Measurements from ENCODE around the gene SLC9A9.
A peak's percentile ranks its signal among the peaks of the same experiment; 100 is the strongest.
"Not testable (repeated sequence)": the region's sequence is repeated elsewhere in the genome, so short reads cannot be mapped to it uniquely, and the experiment has no call there.

The SLC9A9 gene

DNA sequence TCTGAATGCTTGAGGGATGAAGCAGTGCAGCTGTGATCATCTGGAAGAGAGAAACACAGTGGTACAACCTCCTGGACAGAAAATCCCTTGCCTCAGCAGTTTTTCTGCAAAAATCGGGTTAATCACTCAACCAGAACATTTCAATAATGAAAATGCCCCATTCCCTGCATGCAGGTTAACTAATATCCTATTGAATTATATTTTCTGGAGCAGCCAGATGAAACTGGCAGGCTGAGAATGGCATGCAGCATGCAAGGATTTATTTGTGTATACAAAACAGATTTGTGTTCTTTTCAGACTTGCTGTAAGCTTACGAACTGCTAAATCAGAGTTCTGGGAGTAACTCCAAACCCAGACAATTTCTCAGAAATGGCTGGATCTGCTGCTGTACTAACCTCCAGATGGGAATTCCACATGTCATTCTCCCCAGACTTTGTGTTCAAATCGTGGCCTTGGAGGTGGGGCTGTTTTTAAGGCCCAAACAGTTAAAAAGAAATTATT is 39.1 kb downstream of the SLC9A9 start:
- ATAC-seq, result no peak
- peaks cover 39% of the 10 kb centered on the region for H3K4me1 Mint-ChIP-seq
- no peaks in the 10 kb centered on the region for H3K36me3 Mint-ChIP-seq
- H3K4me3 Mint-ChIP-seq, result no peak overlapping the region
- no peaks in the 10 kb centered on the region for H3K27me3 Mint-ChIP-seq
- no peaks in the 10 kb centered on the region for H3K9me3 Mint-ChIP-seq
- no peak overlapping the region for H3K27ac Mint-ChIP-seq

DNA sequence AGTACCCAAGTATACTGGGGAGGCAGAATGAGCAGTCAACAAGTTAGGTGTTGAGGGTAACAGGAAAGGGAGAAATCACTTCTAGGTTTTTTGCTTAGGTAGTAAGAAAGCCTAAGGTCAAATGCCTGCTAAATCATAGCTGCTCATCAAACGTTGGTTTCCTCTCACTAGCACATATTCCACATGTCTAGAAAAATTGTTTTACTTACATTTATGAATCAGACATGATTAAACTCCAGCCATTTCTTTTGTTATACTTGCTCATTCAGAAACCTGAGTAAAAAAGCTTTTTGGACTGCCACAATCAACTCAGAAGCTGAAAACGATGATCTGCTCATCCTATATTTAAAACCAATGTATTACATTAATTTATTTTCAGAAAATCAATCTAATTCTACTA is 40.2 kb downstream of the SLC9A9 start:
- Mint-ChIP-seq H3K4me3 (no peak overlapping the region), H3K4me1 (peaks cover 31% of the 10 kb centered on the region), H3K27me3 (no peaks in the 10 kb centered on the region), H3K9me3 (no peaks in the 10 kb centered on the region), H3K27ac (no peak overlapping the region), H3K36me3 (no peaks in the 10 kb centered on the region)
- ATAC-seq, result no peak

DNA sequence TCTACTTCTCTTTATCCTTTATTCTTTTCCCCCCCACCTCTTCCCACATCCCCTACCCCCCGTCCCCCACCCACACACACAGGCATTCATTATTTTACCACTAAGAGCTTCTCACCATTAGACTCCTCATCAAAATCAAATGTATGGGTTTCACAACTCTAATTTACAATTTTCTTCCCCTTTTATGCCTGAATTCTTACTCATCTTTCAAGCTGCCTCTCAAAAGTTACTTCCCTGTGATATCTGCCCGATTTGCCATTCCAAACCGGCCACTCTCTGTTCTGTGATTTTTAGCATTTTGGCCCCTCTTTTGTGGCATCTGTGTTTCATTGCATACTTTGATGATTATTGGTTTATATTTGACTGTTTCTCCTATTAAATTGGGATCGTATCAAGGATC is 42.2 kb downstream of the SLC9A9 start:
- H3K36me3 Mint-ChIP-seq, result no peaks in the 10 kb centered on the region
- no peak for ATAC-seq
- no peaks in the 10 kb centered on the region for H3K9me3 Mint-ChIP-seq
- H3K27me3 Mint-ChIP-seq, result no peaks in the 10 kb centered on the region
- H3K4me1 Mint-ChIP-seq, result peaks cover 16% of the 10 kb centered on the region
- no peak overlapping the region for H3K27ac Mint-ChIP-seq
- no peak overlapping the region for H3K4me3 Mint-ChIP-seq

DNA sequence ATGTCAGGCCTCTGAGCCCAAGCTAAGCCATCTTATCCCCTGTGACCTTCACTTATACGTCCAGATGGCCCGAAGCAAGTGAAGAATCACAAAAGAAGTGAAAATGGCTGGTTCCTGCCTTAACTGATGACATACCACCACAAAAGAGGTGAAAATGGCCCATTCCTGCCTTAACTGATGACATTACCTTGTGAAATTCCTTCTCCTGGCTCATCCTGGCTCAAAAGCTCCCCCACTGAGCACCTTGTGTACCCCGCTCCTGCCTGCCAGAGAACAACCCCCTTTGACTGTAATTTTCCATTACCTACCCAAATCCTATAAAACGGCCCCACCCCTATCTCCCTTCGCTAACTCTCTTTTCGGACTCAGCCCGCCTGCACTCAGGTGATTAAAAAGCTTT is 42.8 kb downstream of the SLC9A9 start:
- H3K27me3 Mint-ChIP-seq, H3K27ac Mint-ChIP-seq, ATAC-seq, H3K36me3 Mint-ChIP-seq, H3K9me3 Mint-ChIP-seq, H3K4me3 Mint-ChIP-seq: not testable (repeated sequence)
- peaks cover 11% of the 10 kb centered on the region for H3K4me1 Mint-ChIP-seq

DNA sequence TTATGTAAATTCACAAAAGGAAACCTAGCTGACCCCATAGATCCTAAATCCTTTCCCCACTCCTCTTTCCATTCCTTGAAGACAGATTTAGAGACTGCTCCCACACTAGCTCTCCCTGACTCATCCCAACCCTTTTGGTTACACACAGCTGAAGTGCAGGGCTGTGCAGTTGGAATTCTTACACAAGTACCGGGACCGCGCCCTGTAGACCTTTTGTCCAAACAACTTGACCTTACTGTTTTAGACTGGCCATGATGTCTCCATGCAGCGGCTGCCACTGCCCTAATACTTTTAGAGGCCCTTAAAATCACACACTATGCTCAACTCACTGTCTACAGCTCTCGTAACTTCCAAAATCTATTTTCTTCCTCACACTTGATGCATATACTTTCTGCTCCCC is 47.2 kb downstream of the SLC9A9 start:
- not testable (repeated sequence) for H3K27me3 Mint-ChIP-seq, H3K36me3 Mint-ChIP-seq, H3K9me3 Mint-ChIP-seq, H3K27ac Mint-ChIP-seq, H3K4me1 Mint-ChIP-seq, ATAC-seq, H3K4me3 Mint-ChIP-seq

DNA sequence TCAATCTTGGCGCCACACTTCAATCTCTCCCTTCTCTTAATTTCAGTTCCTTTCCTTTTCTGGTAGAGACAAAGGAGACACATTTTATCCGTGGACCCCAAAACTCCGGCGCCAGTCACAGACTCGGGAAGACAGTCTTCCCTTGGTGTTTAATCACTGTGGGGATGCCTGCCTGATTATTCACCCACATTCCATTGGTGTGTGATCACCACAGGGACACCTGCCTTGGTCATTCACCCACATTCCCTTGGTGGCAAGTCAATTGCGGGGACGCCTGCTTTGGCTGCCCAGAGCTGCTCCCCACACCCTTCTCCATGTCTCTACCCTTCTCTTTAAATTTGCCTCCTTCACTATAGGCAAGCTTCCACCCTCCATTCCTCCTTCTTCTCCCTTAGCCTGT is 50.1 kb downstream of the SLC9A9 start:
- H3K27me3 Mint-ChIP-seq, ATAC-seq, H3K4me1 Mint-ChIP-seq, H3K36me3 Mint-ChIP-seq, H3K4me3 Mint-ChIP-seq, H3K27ac Mint-ChIP-seq, H3K9me3 Mint-ChIP-seq: not testable (repeated sequence)

DNA sequence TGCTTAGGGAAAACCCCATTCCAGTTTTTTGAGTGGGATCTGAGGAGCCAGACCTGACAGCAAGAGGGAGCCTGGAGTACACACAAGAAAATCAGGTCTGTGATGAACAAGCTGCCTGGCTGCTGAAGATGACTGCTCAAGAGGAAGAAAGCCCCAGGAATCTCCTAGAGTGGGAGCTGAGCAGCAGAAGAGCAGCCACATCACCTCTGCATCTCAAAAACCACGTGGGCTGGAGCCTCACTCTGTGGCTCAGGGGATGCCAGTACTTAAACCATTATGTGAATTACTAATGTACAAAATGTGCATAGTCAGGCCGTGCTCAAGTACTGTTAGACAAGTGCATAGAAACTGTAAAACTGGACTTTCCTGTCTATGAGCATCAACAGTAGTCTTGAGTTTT is 52.4 kb downstream of the SLC9A9 start:
- H3K36me3 Mint-ChIP-seq, result peaks cover 25% of the 10 kb centered on the region
- H3K4me1 Mint-ChIP-seq, result no peaks in the 10 kb centered on the region
- no peak overlapping the region for H3K27ac Mint-ChIP-seq
- no peak overlapping the region for H3K4me3 Mint-ChIP-seq
- H3K9me3 Mint-ChIP-seq, result peaks cover 13% of the 10 kb centered on the region
- no peaks in the 10 kb centered on the region for H3K27me3 Mint-ChIP-seq
- no peak for ATAC-seq

DNA sequence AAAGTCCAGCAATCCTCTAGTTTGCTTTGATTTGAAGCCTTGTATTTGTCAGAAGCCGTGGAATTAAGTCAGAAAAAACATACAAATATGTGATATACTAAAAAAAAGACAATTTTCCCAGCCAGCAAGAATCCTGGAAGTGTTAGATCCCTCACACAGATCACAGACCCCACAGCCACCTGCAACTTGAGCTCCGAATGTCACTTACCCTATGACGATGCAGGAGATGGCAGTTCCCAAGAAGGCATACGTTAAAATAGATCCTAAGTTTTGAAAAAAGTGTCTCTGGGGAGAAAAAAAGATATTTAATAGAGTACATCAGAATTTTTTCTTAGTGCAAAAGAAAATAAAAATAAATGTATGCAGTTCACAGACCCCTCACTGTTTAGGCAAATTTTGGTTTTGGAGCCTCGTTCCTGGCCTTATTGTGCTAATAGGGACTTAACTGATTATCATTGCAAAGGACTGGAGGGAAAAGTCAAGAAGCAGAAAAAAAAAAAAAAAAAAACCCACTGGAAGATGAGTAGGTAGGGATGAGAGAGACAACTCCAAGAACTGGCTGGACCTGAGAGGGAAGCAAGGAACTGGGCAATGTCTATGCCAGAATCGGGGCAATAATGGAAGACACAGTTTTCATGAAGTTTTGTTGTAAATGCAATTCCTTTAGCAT is 53.3 kb downstream of the SLC9A9 start:
- no peak overlapping the region for H3K27ac Mint-ChIP-seq
- no peaks in the 10 kb centered on the region for H3K4me1 Mint-ChIP-seq

DNA sequence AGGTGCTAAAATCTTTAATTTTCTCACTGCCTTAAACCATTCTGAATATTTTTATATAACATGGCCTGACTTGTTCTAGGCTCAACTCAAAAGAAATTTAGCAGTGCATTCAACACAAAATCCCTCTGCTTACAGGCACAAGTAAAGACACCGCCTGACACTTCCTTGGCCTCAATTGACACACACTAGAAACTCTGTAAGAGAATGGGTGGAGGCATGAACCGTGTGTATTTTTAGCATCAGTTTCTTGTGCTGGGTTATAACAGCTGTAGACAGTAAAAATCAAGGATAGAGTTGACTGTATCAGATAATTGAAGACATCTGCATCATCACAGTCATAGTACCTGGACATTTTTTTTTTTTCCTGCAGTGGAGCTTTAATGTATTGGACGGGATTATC is 54.3 kb downstream of the SLC9A9 start:
- H3K27me3 Mint-ChIP-seq, result no peaks in the 10 kb centered on the region
- H3K4me3 Mint-ChIP-seq, result no peak overlapping the region
- peaks cover 13% of the 10 kb centered on the region for H3K9me3 Mint-ChIP-seq
- ATAC-seq, result no peak
- H3K27ac Mint-ChIP-seq, result no peak overlapping the region
- H3K36me3 Mint-ChIP-seq, result peaks cover 36% of the 10 kb centered on the region
- no peaks in the 10 kb centered on the region for H3K4me1 Mint-ChIP-seq

More for the DNA sequence above, 53.3 kb downstream of the SLC9A9 start:
- no peaks in the 10 kb centered on the region for H3K27me3 Mint-ChIP-seq
- H3K4me3 Mint-ChIP-seq, result no peak overlapping the region
- no peak for ATAC-seq
- H3K36me3 Mint-ChIP-seq, result peaks cover 34% of the 10 kb centered on the region
- peaks cover 13% of the 10 kb centered on the region for H3K9me3 Mint-ChIP-seq

DNA sequence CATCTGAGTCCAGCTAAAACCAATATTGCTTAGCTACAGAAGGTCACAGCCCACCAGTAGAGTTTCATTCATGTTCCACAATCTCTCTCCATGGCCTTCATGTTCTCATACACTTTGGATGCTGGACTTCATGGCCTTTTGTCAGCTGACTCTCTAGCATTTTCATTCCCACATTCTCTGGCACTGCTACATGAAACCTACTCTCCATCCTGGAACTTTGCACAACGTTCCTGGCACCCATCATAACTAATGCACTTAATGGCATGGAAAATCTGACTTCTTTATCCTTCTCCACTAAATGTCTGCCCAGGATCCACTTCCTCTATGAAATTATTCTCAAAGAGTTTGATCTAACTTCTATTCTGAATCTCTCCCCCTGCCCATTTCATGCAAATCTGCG is 56.9 kb downstream of the SLC9A9 start:
- H3K9me3 Mint-ChIP-seq, result peaks cover 10% of the 10 kb centered on the region
- H3K4me3 Mint-ChIP-seq, result no peak overlapping the region
- peaks cover 12% of the 10 kb centered on the region for H3K4me1 Mint-ChIP-seq
- no peaks in the 10 kb centered on the region for H3K27me3 Mint-ChIP-seq
- H3K27ac Mint-ChIP-seq, result no peak overlapping the region
- ATAC-seq, result no peak
- H3K36me3 Mint-ChIP-seq, result peaks cover 36% of the 10 kb centered on the region

DNA sequence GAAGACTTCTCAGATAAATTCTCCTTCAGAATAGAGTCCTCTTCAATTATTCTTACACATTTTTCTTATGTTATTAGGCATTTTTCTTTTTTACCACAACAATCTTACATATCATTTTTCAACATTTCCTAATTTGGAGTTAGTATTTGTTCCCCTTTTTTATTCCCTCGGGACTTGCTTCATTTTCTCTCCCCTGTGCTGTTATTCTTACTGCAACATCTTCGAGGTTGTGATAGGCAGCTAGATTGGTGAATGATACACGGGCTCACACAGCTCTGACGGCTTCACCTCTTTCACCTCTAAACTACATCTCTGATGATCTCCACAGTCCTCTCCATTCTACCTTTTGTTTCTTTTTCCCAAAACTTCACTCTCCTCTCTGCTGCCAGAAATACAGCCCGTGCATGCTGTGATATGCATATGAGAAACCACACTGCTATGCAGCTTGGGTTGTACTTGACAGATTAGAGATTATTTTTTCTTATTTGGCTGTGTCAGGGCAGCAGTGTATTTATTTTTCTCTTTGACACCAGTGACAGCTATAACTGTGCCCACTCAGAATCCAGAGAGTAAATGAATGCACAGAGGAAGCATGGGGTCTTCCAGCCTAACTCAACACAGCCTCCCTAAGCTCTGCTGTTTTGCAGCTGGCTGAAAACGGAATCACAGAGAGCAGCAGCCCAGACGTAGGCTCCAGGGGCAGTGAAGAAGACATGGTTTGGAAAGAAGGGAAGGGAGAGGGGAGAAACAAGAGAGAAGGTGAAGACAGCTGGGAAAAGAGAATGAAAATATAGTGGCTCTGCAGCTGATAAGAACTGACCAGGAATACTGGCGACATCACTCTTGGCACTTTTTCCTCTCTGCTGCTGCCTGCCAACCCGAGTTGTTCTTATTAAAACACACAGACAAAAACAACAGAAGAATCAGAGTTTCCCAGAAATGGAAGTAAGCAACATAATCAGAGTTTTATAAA is 61.8 kb downstream of the SLC9A9 start:
- no peak overlapping the region for H3K4me3 Mint-ChIP-seq
- no peak overlapping the region for H3K27ac Mint-ChIP-seq

DNA sequence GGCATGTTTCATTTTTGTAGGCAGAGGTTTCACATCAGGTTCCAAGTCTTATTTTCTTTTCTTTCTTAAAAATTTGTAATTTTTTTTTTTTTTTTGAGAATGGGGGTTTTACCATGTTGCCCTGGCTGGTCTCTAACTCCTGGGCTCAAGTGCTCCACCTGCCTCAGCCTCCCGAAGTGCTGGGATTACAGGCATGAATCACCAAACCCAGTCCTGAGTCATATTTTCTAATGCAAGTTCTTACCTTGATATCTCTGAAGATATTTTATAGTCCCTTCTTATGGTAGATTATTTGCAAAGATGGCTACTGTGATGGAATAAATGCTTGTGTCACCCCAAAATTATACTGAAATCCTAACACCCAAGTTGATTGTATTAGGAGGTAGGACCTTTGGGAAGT is 63.8 kb downstream of the SLC9A9 start:
- peaks cover 13% of the 10 kb centered on the region for H3K36me3 Mint-ChIP-seq
- peaks cover 5% of the 10 kb centered on the region for H3K9me3 Mint-ChIP-seq
- H3K4me3 Mint-ChIP-seq, result no peak overlapping the region
- H3K27me3 Mint-ChIP-seq, result no peaks in the 10 kb centered on the region
- peaks cover 27% of the 10 kb centered on the region for H3K4me1 Mint-ChIP-seq
- H3K27ac Mint-ChIP-seq, result no peak overlapping the region
- ATAC-seq, result no peak

More for the DNA sequence above, 61.8 kb downstream of the SLC9A9 start:
- peaks cover 27% of the 10 kb centered on the region for H3K4me1 Mint-ChIP-seq
- H3K36me3 Mint-ChIP-seq, result peaks cover 24% of the 10 kb centered on the region
- no peaks in the 10 kb centered on the region for H3K27me3 Mint-ChIP-seq
- ATAC-seq, result peak; percentile 74
- peaks cover 8% of the 10 kb centered on the region for H3K9me3 Mint-ChIP-seq

DNA sequence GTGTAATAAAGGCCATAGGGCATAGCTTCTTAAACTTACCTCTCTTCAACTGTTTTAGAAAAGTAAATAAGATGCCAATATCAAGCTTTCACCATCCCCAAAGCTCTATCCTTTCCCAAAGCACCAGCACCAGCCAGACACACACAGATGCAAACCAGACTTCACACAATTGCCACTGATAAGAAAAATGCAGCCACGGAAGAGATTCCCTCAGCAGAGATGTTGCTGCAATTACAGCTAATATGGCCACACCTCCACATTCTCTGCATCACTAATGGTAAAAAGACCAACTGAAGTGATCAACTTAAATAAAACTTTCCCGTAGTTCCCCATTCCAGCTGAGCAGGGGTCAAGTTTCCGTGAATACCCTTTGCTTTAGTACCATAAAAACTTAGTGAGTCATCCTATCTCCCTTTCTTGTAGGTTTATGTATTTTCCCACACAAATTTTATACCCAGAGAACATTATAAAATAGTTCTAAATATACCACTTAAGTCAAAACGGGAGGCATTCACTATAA is 64.4 kb downstream of the SLC9A9 start:
- Mint-ChIP-seq H3K4me3 (no peak overlapping the region), H3K4me1 (peaks cover 27% of the 10 kb centered on the region), H3K9me3 (peaks cover 5% of the 10 kb centered on the region), H3K27me3 (no peaks in the 10 kb centered on the region), H3K27ac (no peak overlapping the region), H3K36me3 (peaks cover 13% of the 10 kb centered on the region)
- ATAC-seq, result no peak

DNA sequence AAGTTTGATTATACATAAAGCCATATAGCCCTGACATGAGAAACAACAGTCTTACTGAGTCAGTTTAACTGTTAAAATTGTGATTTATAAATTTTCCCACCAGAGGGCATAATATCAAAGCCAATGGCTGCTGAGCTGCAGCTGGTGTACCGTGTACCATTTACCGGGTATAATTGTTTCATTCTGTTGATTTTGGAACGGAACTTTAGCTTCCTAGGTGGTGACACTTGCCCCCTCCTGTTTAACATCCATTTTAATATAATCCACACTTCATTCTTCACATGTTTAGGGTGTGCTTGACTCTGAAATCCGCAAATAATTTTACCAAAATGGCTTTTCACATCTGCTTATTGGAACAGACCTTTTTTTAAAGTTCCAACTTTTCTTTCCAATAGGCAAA is 72.8 kb downstream of the SLC9A9 start:
- Mint-ChIP-seq H3K27me3 (no peaks in the 10 kb centered on the region), H3K4me3 (no peak overlapping the region), H3K36me3 (peaks cover 6% of the 10 kb centered on the region), H3K9me3 (no peaks in the 10 kb centered on the region), H3K27ac (no peak overlapping the region), H3K4me1 (no peaks in the 10 kb centered on the region)
- peak; percentile 65 for ATAC-seq

DNA sequence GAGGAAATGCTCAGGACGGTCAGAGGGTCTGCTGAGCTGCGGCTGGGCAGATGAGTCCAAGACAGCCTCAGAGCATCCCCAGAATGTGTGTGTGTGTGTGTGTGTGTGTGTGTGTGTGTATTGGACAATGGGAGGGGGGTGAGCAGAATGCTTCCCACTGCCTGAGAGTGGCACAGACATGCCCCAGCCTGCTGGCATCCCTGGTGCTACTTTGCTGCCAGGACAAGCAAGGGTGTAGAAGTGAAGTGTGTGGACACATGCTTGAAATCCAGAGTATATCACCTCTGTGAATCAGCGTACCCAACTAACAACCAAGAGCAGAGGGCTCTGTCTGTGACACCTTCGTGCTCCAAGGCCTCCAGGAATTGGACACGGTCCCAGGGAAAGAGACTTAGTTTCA is 76.3 kb downstream of the SLC9A9 start:
- Mint-ChIP-seq H3K27ac (no peak overlapping the region), H3K4me1 (peaks cover 6% of the 10 kb centered on the region), H3K27me3 (no peaks in the 10 kb centered on the region), H3K4me3 (no peak overlapping the region), H3K9me3 (no peaks in the 10 kb centered on the region), H3K36me3 (no peaks in the 10 kb centered on the region)
- ATAC-seq, result no peak
